Measurements from ENCODE around the gene SNRPA. TPM values are rescaled to one million over a fixed set of nuclear protein-coding genes. Genes with fewer than 3 reads are reported as not detected.
A peak's percentile ranks its signal among the peaks of the same experiment; 100 is the strongest.

SNRPA gene
- total and polyA plus RNA-seq, 2 of the 13 experiments (the other 11 are each of a cell fraction or from before 2014, with no cell fraction given) = 59.6 to 162 TPM

DNA sequence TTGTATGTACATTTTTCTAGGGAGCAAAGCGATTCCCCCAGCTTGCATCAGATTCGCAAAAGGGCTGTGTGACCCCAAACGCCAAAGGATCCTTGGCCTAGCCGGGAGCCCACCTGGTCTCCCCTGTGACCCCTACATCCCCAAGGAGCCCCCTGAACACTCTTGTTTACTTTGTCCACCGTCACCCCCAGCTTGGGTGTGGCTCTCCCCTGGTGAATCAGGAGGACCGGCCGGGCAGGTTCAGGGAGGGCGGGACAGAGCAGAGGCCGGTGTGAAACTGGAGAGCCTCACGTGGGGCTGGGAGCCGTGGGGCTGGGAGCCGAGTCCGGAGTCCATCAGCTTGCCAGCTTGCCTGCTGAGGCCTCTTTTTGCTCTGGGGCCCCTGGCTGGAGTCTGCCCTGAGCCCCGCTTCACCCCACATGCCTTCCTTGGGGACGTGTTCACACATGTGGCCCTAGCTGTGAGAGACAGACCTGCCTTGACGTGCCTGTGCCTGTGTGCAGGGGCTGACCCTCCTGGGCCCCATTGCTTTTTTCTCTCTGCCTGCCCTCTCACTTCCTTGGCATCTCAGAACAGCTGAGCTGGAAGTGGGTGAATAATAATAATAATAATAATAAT is 32.1 kb upstream of the SNRPA start (continued):
- TF ChIP-seq, protein P1, sequence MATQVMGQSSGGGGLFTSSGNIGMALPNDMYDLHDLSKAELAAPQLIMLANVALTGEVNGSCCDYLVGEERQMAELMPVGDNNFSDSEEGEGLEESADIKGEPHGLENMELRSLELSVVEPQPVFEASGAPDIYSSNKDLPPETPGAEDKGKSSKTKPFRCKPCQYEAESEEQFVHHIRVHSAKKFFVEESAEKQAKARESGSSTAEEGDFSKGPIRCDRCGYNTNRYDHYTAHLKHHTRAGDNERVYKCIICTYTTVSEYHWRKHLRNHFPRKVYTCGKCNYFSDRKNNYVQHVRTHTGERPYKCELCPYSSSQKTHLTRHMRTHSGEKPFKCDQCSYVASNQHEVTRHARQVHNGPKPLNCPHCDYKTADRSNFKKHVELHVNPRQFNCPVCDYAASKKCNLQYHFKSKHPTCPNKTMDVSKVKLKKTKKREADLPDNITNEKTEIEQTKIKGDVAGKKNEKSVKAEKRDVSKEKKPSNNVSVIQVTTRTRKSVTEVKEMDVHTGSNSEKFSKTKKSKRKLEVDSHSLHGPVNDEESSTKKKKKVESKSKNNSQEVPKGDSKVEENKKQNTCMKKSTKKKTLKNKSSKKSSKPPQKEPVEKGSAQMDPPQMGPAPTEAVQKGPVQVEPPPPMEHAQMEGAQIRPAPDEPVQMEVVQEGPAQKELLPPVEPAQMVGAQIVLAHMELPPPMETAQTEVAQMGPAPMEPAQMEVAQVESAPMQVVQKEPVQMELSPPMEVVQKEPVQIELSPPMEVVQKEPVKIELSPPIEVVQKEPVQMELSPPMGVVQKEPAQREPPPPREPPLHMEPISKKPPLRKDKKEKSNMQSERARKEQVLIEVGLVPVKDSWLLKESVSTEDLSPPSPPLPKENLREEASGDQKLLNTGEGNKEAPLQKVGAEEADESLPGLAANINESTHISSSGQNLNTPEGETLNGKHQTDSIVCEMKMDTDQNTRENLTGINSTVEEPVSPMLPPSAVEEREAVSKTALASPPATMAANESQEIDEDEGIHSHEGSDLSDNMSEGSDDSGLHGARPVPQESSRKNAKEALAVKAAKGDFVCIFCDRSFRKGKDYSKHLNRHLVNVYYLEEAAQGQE (IDR thresholded peaks at IDR 0.05; ENCODE audit: borderline replicate concordance in 1 of 2, low read depth in 1 of 2, low read length in 2 of 2) = no peak; a peak in 1 of 4 replicates
- TF ChIP-seq, protein P2, sequence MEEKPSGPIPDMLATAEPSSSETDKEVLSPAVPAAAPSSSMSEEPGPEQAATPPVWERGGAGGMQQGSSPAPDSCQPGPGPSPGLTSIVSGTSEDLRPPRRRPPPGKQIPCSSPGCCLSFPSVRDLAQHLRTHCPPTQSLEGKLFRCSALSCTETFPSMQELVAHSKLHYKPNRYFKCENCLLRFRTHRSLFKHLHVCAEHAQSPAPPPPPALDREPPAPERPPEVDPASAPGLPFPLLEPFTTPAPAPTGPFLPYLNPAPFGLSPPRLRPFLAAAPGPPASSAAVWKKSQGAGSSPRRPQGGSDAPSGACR (CRISPR knock-in tag; IDR thresholded peaks at IDR 0.05) = peak; percentile 85; the same call in 1 of the 2 replicates
- TF ChIP-seq NFYC (CRISPR knock-in tag; IDR thresholded peaks at IDR 0.05) = no peak
- no peak for TF ChIP-seq NFE2L1 (CRISPR knock-in tag; IDR thresholded peaks at IDR 0.05; ENCODE audit: borderline replicate concordance)
- no peak for TF ChIP-seq NFIB (CRISPR knock-in tag; IDR thresholded peaks at IDR 0.05; ENCODE audit: borderline replicate concordance)
- peak; percentile 80 for TF ChIP-seq ZNF501 (CRISPR knock-in tag; IDR thresholded peaks at IDR 0.05)
- TF ChIP-seq TP53 (CRISPR knock-in tag; conservative IDR thresholded peaks at IDR 0.05) = no peak
- no peak for TF ChIP-seq PPARG (CRISPR knock-in tag; conservative IDR thresholded peaks at IDR 0.05)
- no peak for TF ChIP-seq EZH2 (conservative IDR thresholded peaks at IDR 0.05; ENCODE audit: low read depth, low read length)
- TF ChIP-seq, protein P3, sequence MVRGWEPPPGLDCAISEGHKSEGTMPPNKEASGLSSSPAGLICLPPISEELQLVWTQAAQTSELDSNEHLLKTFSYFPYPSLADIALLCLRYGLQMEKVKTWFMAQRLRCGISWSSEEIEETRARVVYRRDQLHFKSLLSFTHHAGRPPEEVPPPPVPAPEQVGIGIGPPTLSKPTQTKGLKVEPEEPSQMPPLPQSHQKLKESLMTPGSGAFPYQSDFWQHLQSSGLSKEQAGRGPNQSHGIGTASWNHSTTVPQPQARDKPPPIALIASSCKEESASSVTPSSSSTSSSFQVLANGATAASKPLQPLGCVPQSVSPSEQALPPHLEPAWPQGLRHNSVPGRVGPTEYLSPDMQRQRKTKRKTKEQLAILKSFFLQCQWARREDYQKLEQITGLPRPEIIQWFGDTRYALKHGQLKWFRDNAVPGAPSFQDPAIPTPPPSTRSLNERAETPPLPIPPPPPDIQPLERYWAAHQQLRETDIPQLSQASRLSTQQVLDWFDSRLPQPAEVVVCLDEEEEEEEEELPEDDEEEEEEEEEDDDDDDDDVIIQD (CRISPR knock-in tag; IDR thresholded peaks at IDR 0.05; ENCODE audit: low read depth) = no peak
- TF ChIP-seq KLF6 (CRISPR knock-in tag; IDR thresholded peaks at IDR 0.05) = peak; percentile 42; the same call in 1 of the 2 replicates
- TF ChIP-seq THYN1 (CRISPR knock-in tag; IDR thresholded peaks at IDR 0.05; ENCODE audit: borderline replicate concordance, low read depth) = no peak
- TF ChIP-seq, protein P4, sequence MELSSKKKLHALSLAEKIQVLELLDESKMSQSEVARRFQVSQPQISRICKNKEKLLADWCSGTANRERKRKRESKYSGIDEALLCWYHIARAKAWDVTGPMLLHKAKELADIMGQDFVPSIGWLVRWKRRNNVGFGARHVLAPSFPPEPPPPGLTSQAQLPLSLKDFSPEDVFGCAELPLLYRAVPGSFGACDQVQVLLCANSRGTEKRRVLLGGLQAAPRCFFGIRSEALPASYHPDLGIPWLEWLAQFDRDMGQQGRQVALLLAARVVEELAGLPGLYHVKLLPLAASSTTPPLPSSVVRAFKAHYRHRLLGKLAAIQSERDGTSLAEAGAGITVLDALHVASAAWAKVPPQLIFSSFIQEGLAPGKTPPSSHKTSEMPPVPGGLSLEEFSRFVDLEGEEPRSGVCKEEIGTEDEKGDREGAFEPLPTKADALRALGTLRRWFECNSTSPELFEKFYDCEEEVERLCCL (CRISPR knock-in tag; IDR thresholded peaks at IDR 0.05; ENCODE audit: borderline replicate concordance) = no peak
- TF ChIP-seq TSC22D2 (CRISPR knock-in tag; IDR thresholded peaks at IDR 0.05; ENCODE audit: borderline replicate concordance) = no peak
- no peak for TF ChIP-seq ZNF136 (CRISPR knock-in tag; IDR thresholded peaks at IDR 0.05; ENCODE audit: low read depth)
- 0 out of 2 replicates have a peak, but pooled peaks have one; percentile 42 for TF ChIP-seq ZNF567 (CRISPR knock-in tag; IDR thresholded peaks at IDR 0.05; ENCODE audit: borderline replicate concordance)
- TF ChIP-seq, protein P5, sequence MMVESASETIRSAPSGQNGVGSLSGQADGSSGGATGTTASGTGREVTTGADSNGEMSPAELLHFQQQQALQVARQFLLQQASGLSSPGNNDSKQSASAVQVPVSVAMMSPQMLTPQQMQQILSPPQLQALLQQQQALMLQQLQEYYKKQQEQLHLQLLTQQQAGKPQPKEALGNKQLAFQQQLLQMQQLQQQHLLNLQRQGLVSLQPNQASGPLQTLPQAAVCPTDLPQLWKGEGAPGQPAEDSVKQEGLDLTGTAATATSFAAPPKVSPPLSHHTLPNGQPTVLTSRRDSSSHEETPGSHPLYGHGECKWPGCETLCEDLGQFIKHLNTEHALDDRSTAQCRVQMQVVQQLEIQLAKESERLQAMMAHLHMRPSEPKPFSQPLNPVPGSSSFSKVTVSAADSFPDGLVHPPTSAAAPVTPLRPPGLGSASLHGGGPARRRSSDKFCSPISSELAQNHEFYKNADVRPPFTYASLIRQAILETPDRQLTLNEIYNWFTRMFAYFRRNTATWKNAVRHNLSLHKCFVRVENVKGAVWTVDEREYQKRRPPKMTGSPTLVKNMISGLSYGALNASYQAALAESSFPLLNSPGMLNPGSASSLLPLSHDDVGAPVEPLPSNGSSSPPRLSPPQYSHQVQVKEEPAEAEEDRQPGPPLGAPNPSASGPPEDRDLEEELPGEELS (CRISPR knock-in tag; IDR thresholded peaks at IDR 0.05) = peak; percentile 63

All from HepG2 (cell line).